Fibroblast of skin of right quadriceps (primary cell): ENCODE data around the gene NR1I2.

Experiments
- DNase-seq: peaks from one replicate; pipeline ENCODE4 v3.0.0-alpha.2; 2013

The NR1I2 gene

GRCh38 chr3:119781330-119782198, at the start of gene NR1I2:
TSS of gene NR1I2 (plus strand) at chr3:119782101.
- no peak for DNase-seq

- no peak for DNase-seq
These were observed 48.1 kb upstream of the NR1I2 start for GRCh38 chr3:119733812-119734211.

- no peak for DNase-seq
These were observed 43.2 kb upstream of the NR1I2 start for GRCh38 chr3:119738741-119739140.

- DNase-seq = no peak
These were observed 40.0 kb upstream of the NR1I2 start for GRCh38 chr3:119741657-119742590.

GRCh38 chr3:119743921-119744320, 38.0 kb upstream of the NR1I2 start:
- no peak for DNase-seq

- DNase-seq = no peak
These were observed 36.0 kb upstream of the NR1I2 start for GRCh38 chr3:119745942-119746341.

- no peak for DNase-seq
These were observed 35.5 kb upstream of the NR1I2 start for GRCh38 chr3:119746423-119746822.

GRCh38 chr3:119747357-119747756, 34.5 kb upstream of the NR1I2 start:
- DNase-seq = no peak

- DNase-seq = no peak
These were observed 32.9 kb upstream of the NR1I2 start for GRCh38 chr3:119748991-119749390.

- no peak for DNase-seq
These were observed 30.5 kb upstream of the NR1I2 start for GRCh38 chr3:119751423-119751822.

GRCh38 chr3:119759962-119760361, 21.9 kb upstream of the NR1I2 start:
- DNase-seq = no peak

- DNase-seq = no peak
These were observed 19.0 kb upstream of the NR1I2 start for GRCh38 chr3:119762876-119763275.

GRCh38 chr3:119763466-119763865, 18.4 kb upstream of the NR1I2 start:
- no peak for DNase-seq

GRCh38 chr3:119765239-119765638, 16.7 kb upstream of the NR1I2 start:
- no peak for DNase-seq

GRCh38 chr3:119767936-119768601, 13.8 kb upstream of the NR1I2 start:
- no peak for DNase-seq

GRCh38 chr3:119768668-119769393, 13.1 kb upstream of the NR1I2 start:
- no peak for DNase-seq

- DNase-seq = peak; percentile 11
These were observed 12.3 kb upstream of the NR1I2 start for GRCh38 chr3:119769394-119770149.

- no peak for DNase-seq
These were observed 7.5 kb upstream of the NR1I2 start for GRCh38 chr3:119774444-119774843.

- DNase-seq = no peak
These were observed 5.6 kb upstream of the NR1I2 start for GRCh38 chr3:119776304-119776703.

GRCh38 chr3:119778176-119778575, 3.7 kb upstream of the NR1I2 start:
- no peak for DNase-seq

- peak; percentile 14 for DNase-seq
These were observed 3.1 kb upstream of the NR1I2 start for GRCh38 chr3:119778811-119779210.
